IPS-15b (cell line): Measurements from ENCODE around the gene METTL17.
"Not testable (repeated sequence)": the region's sequence is repeated elsewhere in the genome, so short reads cannot be mapped to it uniquely, and the experiment has no call there.

ENCODE experiments used
- H3K27me3 ChIP-seq: one replicate; pipeline ENCODE4 v1.6.1; 2013; ENCODE audit warnings: low read length; ENCODE audit not compliant: control insufficient read depth, insufficient read depth
- H3K36me3 ChIP-seq: one replicate; pipeline ENCODE4 v1.6.1; 2013; ENCODE audit warnings: low read length; ENCODE audit not compliant: control insufficient read depth, insufficient read depth
- H3K4me1 ChIP-seq: one replicate; pipeline ENCODE4 v1.6.1; 2013; ENCODE audit warnings: mild to moderate bottlenecking, low read length; ENCODE audit not compliant: control insufficient read depth, insufficient read depth
- H3K4me3 ChIP-seq: one replicate; pipeline ENCODE4 v1.5.1; 2013; ENCODE audit warnings: low read depth, low read length
- H3K9ac ChIP-seq: one replicate; pipeline ENCODE4 v1.6.1; 2013; ENCODE audit warnings: low read depth, mild to moderate bottlenecking, low read length
- H3K9me3 ChIP-seq: one replicate; pipeline ENCODE4 v1.6.1; 2013; ENCODE audit warnings: mild to moderate bottlenecking, low read length; ENCODE audit not compliant: control insufficient read depth, insufficient read depth

METTL17 gene

DNA sequence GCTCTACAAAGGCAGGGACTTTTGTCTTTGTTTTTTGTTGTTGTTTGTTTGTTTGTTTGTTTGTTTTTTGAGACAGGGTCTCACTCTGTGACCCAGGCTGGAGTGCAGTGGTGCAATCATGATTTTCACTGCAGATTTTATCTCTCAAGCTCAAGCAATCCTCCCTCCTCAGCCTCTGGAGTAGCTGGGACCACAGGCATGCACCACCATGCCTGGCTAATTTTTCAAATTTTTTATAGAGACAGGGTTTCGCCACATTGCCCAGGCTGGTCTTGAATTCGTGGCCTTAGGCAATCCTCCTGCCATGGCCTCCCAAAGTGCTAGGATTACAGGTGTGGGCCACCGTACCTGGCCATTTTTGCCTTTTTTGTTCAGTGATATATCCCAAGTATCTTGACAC is 51.2 kb downstream of the METTL17 start:
- not testable (repeated sequence) for H3K27me3 ChIP-seq, H3K9me3 ChIP-seq, H3K36me3 ChIP-seq, H3K4me3 ChIP-seq, H3K9ac ChIP-seq
- peaks cover 13% of the 10 kb centered on the region for H3K4me1 ChIP-seq

DNA sequence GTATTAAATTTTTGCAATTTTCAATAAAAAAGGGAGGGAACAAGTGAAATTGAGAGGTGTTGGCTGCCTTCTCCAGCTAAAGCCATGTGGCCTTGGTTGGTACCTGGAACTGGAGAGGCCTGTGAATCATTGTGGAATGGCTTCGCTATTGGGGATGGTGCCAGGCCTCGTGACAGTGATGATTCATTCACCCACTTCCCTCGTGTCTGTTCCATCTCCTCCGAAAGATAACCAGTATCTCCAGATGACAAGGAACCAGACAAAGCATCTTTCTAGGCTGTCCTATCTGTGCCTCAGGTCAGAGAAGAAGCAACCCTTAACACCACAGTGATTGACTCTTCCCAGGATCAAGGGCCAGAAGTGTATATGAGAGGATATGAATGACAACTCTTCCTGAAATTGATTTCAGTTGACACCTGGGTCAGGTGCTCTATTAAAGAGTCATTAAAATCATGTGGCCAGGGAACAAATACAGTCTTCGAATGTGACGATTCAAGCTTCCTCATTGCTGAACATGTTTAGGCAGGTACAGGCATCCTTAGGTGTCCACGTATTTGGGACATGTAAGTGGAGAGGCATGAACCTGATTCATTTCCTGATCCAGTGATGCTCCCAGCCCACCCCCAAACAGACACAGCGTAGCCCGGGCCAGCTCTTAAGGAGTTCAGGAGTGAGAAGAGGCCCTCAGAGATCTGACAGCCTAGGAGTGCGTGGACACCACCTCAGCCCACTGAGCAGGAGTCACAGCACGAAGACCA is 52.1 kb downstream of the METTL17 start, which contains the start of gene RNASE7:
Gene RNASE7 (plus strand): TSS at position 687 of the 758 bp plus-strand sequence. CDS start 631 bp downstream, outside the sequence.
- H3K27me3 ChIP-seq, result no peaks in the 10 kb centered on the region
- no peaks in the 10 kb centered on the region for H3K36me3 ChIP-seq
- H3K9me3 ChIP-seq, result no peaks in the 10 kb centered on the region
- no peak within 1 kb of the TSS for H3K4me3 ChIP-seq
- peaks cover 13% of the 10 kb centered on the region for H3K4me1 ChIP-seq
- no peak within 1 kb of the TSS for H3K9ac ChIP-seq

DNA sequence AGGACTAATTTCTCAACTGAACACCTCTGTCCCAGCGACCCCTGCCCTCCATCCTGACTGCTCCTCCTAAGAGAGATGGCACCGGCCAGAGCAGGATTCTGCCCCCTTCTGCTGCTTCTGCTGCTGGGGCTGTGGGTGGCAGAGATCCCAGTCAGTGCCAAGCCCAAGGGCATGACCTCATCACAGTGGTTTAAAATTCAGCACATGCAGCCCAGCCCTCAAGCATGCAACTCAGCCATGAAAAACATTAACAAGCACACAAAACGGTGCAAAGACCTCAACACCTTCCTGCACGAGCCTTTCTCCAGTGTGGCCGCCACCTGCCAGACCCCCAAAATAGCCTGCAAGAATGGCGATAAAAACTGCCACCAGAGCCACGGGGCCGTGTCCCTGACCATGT is 53.1 kb downstream of the METTL17 start:
- no peak overlapping the region for H3K4me3 ChIP-seq
- H3K4me1 ChIP-seq, result peaks cover 13% of the 10 kb centered on the region
- H3K9ac ChIP-seq, result no peak overlapping the region
- H3K9me3 ChIP-seq, result no peaks in the 10 kb centered on the region
- H3K36me3 ChIP-seq, result no peaks in the 10 kb centered on the region
- H3K27me3 ChIP-seq, result no peaks in the 10 kb centered on the region

DNA sequence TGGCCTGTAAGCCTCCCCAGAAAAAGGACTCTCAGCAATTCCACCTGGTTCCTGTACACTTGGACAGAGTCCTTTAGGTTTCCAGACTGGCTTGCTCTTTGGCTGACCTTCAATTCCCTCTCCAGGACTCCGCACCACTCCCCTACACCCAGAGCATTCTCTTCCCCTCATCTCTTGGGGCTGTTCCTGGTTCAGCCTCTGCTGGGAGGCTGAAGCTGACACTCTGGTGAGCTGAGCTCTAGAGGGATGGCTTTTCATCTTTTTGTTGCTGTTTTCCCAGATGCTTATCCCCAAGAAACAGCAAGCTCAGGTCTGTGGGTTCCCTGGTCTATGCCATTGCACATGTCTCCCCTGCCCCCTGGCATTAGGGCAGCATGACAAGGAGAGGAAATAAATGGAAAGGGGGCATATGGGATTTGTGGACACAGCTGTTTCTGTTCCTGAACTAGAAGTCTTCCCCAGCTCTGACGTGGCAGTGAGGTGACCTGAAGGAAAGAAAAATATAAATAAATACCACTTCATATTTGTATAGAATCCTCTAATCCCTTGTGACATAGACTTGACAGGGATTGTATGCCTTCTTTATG is 53.7 kb downstream of the METTL17 start:
- no peaks in the 10 kb centered on the region for H3K9me3 ChIP-seq
- peaks cover 2% of the 10 kb centered on the region for H3K27me3 ChIP-seq
- no peaks in the 10 kb centered on the region for H3K36me3 ChIP-seq
- peaks cover 12% of the 10 kb centered on the region for H3K4me1 ChIP-seq
- no peak overlapping the region for H3K4me3 ChIP-seq
- no peak overlapping the region for H3K9ac ChIP-seq

DNA sequence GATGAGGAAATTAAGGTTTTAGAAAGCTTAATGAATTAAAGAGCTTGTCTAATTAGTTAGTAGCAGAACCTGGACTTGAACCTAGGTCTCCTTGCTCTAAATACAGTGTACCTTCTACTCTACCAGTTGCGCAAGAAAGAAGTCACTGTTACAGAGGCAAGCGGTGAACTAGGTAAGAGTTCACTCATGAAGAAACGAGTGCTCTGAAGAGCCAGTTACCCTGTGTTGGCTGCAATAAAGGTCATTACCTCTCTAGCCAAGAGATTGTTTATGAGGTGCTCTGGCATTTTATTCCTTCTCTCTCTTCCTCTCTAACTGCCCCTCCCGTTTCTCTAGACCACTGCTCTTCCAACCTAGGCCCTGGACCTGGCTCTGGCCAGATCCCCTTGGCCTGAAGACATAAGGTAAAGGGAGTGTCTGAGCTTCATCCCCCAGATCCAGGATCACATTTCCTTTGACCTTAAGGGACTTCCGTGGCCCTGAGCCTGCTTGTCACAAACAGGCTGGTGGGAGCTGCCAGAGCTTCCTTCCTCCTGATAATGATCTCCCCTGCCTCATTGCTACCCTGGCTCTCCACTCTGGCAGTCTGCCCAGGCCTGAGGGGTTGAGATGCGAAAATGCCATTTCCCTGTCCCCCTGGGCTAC is 54.3 kb downstream of the METTL17 start:
- H3K4me1 ChIP-seq, result peaks cover 8% of the 10 kb centered on the region
- H3K36me3 ChIP-seq, result no peaks in the 10 kb centered on the region
- peaks cover 2% of the 10 kb centered on the region for H3K27me3 ChIP-seq
- H3K9ac ChIP-seq, result no peak overlapping the region
- H3K9me3 ChIP-seq, result no peaks in the 10 kb centered on the region
- no peak overlapping the region for H3K4me3 ChIP-seq
